GM19351 (cell line): ENCODE results near the gene LRTM1.

Experiments used
- ATAC-seq: cut with Tn5 transposase; IDR thresholded peaks from one replicate; pipeline ENCODE4 v1.9.1; 2021; ENCODE audit warnings: mild to moderate bottlenecking, moderate library complexity; ENCODE audit not compliant: unreplicated experiment

Gene LRTM1

DNA sequence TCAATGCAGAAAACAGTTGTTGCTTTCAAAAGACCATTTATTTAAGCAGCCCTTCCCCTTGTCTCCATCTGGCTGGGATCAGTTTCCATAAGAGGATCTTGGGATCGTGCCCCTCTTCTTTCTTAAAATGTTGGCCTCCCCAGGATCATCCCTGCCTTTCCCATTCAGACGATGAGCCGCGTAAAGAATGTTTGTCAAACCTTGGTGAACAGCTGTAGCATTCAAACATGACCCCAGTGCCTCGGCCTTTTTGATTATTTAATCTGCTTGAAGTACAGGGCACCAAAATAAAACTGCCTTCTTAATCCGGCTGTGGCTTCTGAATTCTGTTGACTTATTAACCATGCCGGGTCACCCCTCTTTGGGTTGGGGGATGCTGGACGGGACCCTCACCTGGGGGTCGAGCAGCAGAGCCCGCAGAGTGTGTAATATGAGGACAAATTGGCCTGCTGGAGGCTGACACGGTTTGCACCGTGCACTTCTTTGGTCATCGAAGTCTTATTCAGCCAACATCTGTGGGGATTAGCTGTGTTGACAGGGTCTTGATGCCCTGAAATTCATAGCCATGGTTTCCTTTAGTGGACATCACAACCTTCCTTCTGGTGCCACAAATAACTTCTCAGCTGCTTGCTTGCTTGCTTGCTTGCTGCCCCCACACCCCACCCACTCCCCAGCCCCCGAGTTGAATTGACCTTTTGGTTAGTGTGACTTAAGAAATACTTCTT lies at the start of gene LRTM1:
LRTM1 (minus strand) TSS at position 14 of the 725 bp plus-strand sequence. CDS start 148 bp downstream, outside the sequence.
- no peak for ATAC-seq

DNA sequence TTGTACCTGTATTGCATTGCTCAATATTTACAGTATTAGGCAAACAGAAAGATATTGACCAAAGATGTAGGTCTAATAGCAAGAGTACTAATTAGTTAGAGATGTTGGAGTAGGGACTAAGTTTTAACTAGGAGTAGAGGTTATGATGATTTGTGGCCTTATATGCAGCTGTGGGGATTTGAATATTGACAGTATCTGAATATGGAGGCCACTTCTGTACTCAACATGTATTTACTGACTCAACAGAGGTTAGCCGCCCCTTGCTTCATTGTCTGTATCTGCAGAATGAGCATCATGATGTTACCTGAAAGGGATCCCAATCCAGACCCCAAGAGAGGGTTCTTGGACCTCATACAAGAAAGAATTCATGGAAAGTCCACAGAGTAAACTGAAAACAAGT lies 49.6 kb upstream of the LRTM1 start:
- no peak for ATAC-seq

DNA sequence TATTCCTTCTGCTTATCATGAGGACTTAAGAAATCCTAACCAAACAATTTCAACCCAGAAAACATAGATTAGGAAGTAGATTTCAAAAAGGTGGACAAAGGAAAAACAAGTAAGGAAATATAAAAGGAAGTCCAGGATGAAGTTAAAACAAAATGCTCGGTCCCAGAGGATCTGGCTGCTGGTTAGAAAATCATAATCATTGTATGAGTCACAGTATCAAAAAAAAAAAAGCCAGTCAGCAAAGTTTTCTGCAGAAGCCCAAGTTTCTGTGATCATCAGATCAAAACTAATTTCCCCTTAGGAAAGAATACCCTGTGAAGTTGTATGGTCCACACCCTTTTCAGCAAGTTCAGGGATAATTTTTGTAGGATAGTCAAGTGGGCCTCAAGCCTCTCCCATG lies 43.0 kb upstream of the LRTM1 start:
- no peak for ATAC-seq

DNA sequence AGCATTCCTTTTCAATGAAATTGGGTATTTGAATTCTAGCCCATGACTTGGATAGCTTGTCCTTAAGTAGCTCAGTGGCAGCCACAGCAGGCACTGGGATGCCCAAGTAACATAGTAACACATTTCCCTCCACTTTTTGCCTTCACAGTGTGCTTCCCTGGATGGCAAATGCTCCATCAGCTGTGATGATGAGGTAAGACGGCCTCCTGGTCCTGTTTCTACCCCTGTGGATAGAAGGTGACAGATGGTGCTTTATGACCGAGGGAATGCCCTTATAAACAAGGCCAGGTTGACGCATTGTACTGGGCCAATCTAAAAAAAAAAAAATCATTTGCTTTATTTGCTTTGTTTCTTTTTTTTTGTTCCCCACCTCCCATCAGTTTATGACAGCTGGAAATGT lies 41.8 kb upstream of the LRTM1 start:
- no peak for ATAC-seq

DNA sequence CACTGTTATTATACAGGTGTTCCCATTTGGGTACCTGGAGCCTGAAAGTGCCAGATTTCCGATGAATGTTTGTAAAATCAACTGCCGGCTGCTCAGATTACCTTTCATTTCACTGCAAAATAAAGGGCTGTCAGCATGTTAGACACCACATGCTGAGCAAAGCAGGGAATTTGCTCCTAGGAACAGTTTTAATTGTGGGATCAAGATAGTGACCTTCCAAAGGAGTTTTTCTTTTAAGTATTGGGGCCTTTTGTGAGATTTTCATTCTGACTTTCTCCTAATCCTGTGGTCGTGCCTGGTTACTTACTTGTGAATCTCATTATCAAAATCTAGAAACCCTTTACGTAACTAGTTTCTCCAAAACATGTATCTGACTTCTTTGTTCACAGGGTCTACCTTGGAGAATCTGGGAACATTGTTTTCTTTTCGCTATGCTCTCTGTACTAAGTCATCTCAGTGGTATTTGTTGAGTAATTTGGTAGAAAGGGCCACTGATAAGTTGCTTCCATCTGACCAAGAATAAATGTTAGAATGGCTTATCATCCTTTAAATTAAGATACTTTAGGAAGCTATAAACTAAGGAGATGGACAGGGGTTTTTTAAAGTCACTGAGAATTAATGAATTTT lies 40.8 kb upstream of the LRTM1 start:
- ATAC-seq, result no peak

DNA sequence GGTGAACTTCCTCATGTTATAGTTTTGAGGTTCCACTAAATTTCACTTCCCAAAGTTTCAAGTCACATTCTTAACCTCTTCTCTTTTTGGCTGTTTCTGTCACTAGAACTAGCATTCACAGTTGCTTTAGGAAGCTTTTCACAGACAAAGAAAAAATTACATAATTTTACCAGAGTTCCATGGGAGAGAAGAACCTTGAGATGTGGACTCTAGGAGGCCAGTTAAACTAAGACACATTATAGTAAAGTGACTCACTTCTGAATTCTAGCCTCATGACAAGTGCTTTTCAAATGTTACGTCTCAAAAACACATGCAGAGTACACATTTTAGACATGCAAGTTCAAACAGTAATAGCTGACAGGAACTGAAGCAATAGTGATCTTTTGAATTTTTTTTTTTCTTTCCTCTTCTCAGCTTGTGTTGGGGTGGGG lies 39.9 kb upstream of the LRTM1 start:
- ATAC-seq, result no peak

DNA sequence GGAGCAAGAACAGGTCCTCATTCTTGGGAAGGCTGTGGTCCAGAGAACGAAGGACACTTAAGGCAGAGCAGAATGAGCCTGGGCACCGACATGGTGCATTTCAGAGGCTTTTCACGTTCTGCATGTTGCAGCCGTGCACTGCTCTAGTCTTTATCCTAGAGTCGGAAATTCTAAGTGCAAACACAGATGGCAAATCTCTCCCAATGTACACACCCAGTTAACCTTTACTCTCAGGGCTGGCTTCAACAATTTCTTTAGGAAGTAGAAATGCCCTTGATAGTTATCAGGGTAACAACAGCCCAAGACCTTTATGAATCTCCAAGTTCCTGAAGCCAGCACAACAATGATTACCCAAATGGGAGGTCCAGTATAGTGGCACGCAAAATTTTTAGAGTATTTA lies 39.1 kb upstream of the LRTM1 start:
- ATAC-seq, result no peak

DNA sequence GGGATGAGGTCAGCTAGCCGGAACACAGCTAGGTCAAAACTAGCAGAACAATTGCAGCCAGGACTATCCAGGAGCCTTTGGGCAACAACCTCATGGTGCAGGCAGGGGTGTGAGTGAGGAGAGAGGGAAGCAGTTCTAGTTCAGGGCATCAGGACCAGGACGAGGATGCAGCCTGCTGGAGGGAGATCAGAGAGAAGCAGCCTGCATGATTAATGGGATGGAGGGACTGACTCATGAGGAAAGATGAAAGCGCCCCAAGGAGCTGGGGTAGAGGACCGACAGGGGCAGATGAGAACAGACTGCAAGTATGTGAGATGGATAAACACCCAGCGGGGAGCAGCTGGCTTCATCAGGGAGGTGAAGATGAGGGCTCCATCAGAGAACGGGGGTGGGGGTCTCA lies 37.9 kb upstream of the LRTM1 start:
- no peak for ATAC-seq

DNA sequence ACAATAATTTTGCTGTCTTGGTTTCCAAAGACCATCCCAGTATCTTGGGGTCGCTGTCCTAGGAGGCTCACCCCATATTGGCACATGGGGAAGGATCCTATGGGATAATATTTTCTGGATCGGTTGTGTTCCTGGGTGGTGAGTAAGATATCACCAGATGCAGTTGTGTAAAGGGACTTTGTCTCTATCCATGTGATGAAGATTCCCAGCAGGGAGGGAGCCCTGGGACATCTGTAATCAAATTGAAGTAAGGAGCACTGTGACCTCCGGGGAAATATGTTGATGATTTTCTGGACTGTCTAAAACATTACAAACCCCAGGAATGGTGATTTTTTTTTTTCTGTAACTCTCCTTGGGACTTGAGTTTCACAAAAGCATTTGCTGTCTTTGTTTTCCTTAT lies 36.2 kb upstream of the LRTM1 start:
- no peak for ATAC-seq

DNA sequence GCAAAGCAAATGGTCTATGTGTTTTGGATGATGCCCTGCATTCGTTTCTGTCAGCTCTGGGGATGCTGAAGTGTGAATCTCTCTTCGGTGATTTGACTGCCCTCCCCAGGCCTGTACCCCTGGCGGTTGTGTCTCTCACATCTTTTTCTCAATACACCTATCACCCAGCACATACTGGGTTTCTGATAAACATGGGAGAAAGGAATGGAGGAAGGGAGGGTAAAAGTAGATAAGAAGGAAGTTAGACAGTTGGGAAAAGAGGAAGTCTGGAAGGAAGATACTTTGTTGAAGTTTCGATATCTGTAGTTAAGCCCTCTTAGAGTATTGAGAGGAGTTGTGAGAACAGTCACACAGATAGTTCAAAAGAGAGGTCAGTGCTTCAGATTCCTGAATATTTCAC lies 35.8 kb upstream of the LRTM1 start:
- no peak for ATAC-seq

DNA sequence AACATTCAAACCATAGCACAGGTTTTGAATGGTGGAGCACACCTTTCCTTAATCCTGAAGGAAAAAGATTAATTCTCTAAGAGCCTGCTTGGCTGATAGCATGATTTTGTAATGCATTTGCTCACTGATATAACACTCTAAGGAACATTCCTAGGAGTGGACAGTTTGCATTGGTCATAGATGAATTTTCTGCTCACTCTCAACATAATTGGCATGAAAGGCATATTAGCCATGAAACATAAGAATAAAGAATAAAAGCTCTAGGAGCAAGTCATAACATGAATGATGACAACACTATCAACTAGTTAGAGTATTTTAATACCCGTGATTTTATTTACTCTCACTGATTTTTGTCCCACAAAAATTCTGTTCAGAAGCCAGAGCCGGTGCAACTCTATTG lies 34.3 kb upstream of the LRTM1 start:
- ATAC-seq, result no peak

DNA sequence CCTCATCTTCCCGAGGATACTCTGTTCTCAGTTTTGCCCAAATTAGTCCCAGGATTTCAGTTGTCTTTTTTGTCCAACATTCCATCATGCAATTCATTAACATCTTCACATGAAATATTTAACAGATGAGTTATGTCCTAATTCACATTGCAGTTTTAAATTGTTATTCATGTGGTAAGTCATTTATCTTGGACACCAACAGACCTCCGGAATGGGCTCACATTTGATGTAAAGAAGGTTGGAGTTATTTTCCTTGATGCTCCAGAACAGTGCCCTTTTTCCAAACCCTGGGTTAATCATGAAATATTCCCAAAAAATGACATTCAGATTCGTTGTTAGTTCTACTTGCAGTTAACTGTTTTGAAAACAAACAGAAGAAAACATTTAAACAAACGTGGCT lies 32.8 kb upstream of the LRTM1 start:
- ATAC-seq, result no peak

DNA sequence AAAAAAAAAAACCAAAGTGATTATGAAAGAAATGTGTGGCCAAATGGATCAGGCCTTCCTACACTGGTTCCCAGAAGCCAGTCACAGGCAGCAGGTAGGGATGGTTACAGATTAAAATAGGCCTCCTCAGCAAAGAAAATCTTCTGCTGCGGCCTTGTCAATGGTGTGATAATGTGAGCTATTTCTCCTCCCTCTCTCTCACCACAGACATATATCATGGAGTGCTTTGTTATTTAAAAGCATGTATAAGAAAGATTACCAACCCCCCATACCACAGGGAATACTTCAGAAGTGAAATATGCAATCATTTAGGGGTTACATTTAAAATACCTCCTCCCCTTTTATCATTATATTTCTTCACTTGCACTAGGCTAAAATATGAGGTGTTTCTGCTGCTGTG lies 32.2 kb upstream of the LRTM1 start:
- ATAC-seq, result no peak

DNA sequence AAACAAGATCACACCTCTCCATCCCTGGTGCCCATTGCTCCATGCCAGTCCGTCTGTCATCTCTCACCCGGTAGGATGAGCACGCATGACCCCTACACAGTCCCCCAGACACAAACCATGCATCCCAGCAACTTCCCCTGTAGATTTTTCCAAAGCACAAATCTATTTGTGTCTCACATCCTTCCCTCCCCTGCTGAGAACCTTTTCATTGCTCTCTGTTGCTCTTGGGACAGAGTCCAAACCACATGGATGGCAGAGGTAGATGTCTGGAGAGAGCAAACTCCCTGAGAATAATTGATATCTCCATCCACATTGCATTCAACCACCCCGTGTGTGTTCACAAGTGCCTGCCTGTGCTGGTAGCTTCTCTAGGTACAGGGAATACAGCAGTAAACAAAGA lies 29.9 kb upstream of the LRTM1 start:
- ATAC-seq, result no peak

DNA sequence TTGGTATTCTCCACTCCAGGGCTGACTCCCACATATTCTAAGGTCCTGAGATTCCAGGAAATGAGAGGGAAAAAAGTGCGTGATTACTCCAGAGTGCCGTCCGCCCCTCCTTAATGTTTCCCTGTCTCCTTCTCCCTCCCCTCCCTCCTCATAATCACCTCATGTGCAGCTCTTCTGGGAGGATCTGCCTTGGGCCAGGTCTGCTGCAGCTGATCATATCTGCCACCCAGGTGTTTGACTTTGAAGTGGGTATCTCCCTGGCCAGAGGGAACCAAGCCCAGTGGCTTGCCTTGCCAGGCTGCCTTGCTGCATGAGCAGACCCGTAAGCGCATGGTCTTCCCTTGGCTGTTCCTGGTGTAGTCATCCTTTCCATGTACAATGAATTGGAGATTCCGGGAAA lies 28.1 kb upstream of the LRTM1 start:
- ATAC-seq, result no peak

DNA sequence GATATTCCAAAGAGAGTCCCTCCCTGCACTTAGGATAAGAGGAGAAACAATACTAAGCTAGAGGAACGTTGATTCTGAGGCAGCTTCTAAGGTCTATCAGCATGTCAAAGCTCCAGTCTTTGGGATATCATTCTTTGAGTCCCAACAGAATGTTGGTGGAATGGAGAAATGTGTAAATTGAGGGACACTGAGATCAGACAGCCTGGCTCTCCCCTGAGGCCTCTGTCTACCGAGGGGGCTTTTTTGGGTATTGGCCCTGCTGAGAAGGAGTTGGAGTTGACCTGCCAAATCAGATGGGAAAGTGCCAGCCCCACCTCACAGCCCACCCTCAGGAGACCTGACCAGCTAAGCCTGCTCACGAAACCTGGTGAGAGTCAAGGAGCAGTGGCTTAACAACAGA lies 27.6 kb upstream of the LRTM1 start:
- ATAC-seq, result no peak

DNA sequence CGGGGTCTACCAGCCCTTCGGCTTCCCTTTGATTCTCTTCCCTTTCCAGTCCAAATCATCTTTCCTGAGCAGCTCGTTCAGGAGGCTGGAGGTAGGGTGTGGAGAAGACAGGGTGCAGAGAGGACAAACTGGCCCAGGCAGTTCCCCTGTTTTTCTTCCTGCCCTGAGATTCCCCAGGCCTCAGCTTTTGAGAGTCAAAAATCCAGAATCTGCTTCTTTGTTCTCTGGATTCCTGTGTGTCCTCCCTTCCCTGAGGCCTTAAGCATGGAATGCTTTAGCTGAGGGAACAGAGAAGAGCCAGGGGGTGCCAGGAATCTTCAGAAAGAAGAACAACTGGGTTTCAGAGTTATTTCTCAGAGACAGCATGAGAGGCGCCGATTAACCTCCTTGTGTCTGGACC lies 26.7 kb upstream of the LRTM1 start:
- no peak for ATAC-seq

DNA sequence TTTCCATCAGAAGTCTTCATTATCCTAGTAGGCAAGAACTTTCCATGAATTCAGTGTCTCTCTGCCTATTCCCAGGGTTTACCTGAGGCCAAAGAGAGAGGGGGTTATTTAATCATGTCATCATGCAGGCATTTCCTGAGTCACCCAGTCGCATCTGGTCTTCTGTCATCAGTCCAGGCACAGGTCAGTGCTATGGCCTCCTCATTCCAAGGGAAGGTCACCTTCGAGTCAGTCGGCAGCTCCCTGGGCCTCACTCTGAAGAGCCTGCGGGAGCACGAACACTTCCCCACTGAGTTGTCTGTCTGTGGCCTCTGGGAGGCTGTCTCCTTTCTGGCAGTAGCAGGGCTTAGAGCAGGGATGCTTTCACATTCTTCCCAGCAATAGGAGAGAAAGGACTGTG lies 26.2 kb upstream of the LRTM1 start:
- ATAC-seq, result no peak

DNA sequence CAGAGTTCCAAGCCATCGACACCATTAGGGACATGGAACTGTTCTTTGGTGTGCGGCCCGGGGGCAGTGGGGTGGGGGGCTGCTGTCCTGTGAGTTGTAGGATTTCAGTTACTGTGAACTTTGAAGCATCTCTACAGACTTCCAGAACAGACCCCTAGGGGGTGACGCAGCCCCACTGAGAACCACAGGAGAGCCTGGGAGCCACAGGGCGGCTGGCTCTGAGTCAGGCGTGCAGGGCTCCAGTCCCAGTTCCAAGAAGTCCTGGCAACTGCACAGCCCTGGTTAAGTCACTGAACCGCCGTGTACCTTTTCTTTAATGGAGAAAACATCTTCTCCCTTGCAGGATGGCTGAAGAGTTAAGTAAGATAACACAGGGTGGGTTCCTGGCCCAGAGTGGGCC lies 23.5 kb upstream of the LRTM1 start:
- ATAC-seq, result no peak

DNA sequence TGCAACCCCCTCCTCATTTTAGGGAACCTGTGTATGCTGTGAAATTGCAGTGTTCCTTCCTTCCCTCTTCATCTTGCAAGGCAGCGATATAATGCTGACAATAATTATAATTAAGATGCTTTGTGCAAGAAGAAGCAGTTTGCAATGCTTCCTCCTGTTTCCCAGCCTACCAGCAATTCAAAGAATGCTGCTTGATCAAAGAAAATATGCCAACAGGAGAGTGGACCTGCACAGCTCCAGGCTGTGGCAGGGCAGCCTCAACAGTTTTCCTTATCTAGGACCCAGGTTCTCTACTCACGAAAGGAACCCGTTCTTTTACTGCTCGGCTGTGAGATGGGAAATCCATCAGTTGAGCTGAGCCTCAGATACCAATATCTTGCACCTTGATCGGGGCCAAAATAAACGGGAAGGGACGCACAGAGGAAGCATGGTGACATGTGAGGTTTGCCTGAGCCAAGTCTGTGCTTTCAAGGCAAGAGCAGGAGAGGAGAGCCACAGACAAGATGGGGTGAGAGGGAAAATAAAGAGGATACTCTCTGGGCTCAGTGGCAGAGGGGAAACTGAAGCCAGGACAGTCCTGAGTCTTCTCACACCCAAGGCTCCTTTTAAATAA lies 22.6 kb upstream of the LRTM1 start:
- ATAC-seq, result no peak

DNA sequence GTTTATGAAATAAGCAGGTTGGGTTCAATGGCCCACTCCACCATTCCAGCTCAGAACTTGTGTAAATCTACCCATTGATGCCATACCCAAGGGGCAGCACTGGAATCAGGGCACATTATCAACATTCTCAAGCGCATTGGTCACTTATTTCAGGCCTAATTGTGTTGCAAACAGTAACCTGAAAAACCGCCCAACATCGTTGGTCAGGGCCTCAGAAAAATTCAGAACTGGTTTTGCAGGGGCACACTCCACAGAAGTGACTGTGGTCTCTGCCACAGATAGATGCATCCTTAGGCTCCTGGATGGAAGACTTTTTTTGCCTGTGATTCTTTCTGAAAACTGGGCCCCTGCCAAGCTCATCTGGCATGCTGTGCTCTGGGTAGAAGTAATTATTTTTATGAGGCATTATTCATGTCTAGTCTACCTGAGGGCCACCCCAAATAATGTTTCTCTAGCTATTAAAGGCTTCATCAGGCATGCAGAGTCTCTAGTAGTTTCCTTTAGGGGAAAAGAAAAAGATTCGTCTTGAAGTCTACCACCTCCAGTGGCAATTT lies 21.7 kb upstream of the LRTM1 start:
- ATAC-seq, result no peak

DNA sequence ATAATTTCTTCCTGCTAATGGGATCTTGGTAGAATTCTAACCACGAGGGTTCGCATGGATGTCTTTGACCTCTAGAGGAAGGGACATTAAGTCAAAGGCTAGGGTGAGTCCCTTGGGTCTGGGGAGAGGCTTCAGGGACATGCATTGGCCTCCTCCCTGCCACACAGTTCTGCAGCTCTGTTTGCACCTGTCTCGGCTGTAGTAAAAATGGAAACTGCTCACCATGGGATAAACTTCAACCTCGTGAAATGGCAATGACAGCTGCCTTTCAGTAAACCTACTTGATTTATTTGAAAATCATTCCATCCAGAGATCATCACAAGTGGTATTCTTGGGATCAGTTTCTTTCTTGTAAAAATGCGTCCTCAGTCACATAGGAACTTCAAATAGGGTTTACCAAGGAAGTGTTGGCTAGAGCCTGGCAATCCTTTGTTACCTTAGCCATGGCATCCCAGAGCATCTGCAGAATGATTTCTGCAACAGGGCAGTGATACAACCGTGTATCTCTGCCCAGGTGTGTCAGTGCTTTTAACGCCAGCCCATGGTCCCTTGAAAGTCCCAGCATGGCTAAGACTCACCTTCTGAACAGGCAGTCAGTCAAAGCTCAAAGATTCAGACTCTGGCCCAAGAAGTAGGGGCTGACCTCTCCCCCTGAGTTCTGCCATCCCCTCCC lies 14.0 kb upstream of the LRTM1 start:
- no peak for ATAC-seq
